Stimulated activated CD4-positive, alpha-beta T cell treated with anti-CD3 and anti-CD28 coated beads, Interleukin-15, amount 100 ng/mL, for 48 hours (primary cell): ENCODE measurements around the gene BPIFA3.
A peak's percentile ranks its signal among the peaks of the same experiment; 100 is the strongest.
"Not testable (repeated sequence)": the region's sequence is repeated elsewhere in the genome, so short reads cannot be mapped to it uniquely, and the experiment has no call there.

Source experiments
- DNase-seq, 2 donors: peaks; one replicate each; pipeline ENCODE4 v3.0.0-alpha.2; 2020; ENCODE audit warnings: low read depth in 2 of 2

Gene BPIFA3

GRCh38 chr20:33217052-33217451 is at the start of gene BPIFA3:
TSS of gene BPIFA3 (plus strand) at chr20:33217352. CDS start at chr20:33217537, 185 bp downstream.
- no peak for DNase-seq

GRCh38 chr20:33167859-33168258 is 49.3 kb upstream of the BPIFA3 start, which contains the start of gene BPIFA2:
TSS of gene BPIFA2 (plus strand) at chr20:33168159. CDS start at chr20:33169146, 987 bp downstream.
- DNase-seq = no peak

GRCh38 chr20:33169176-33169794 is 47.9 kb upstream of the BPIFA3 start:
- peak; percentile 1 to 19 for DNase-seq

GRCh38 chr20:33172781-33173180 is 44.4 kb upstream of the BPIFA3 start:
- DNase-seq = no peak

- no peak for DNase-seq
These were observed 42.0 kb upstream of the BPIFA3 start for GRCh38 chr20:33175123-33175522.

GRCh38 chr20:33176101-33176500 is 41.1 kb upstream of the BPIFA3 start:
- no peak for DNase-seq

GRCh38 chr20:33177866-33178265 is 39.3 kb upstream of the BPIFA3 start:
- no peak for DNase-seq

GRCh38 chr20:33178726-33179125 is 38.4 kb upstream of the BPIFA3 start:
- no peak for DNase-seq

- DNase-seq = no peak
These were observed 37.0 kb upstream of the BPIFA3 start for GRCh38 chr20:33180169-33180568.

GRCh38 chr20:33181482-33182093 is 35.6 kb upstream of the BPIFA3 start:
- DNase-seq = no peak

GRCh38 chr20:33183312-33183711 is 33.8 kb upstream of the BPIFA3 start:
- no peak for DNase-seq

- DNase-seq = not testable (repeated sequence)
These were observed 32.0 kb upstream of the BPIFA3 start for GRCh38 chr20:33185031-33185590.

GRCh38 chr20:33187491-33187890 is 29.7 kb upstream of the BPIFA3 start:
- DNase-seq = no peak

GRCh38 chr20:33188421-33188820 is 28.7 kb upstream of the BPIFA3 start:
- no peak for DNase-seq

- DNase-seq = no peak
These were observed 25.7 kb upstream of the BPIFA3 start for GRCh38 chr20:33191484-33191883.

GRCh38 chr20:33191955-33192354 is 25.2 kb upstream of the BPIFA3 start:
- DNase-seq = no peak

GRCh38 chr20:33192912-33193501 is 24.1 kb upstream of the BPIFA3 start:
- no peak for DNase-seq

- no peak for DNase-seq
These were observed 18.1 kb upstream of the BPIFA3 start for GRCh38 chr20:33199026-33199425.

- DNase-seq = no peak
These were observed 14.7 kb upstream of the BPIFA3 start for GRCh38 chr20:33202451-33202850.

GRCh38 chr20:33203444-33203843 is 13.7 kb upstream of the BPIFA3 start:
- no peak for DNase-seq

GRCh38 chr20:33209789-33210188 is 7.4 kb upstream of the BPIFA3 start:
- peak in 1 of 2 donors; percentile 27 for DNase-seq

GRCh38 chr20:33210371-33210770 is 6.8 kb upstream of the BPIFA3 start:
- DNase-seq = no peak
